Karpas-422 (cell line): ENCODE data around the gene DEFB113. TPM values are rescaled to one million over a fixed set of nuclear protein-coding genes. Genes with fewer than 3 reads are reported as not detected.

ENCODE experiments used
- total RNA-seq: library from RNA; depleted of rRNA; stranded (reverse); fragments of >200 nt; shearing (Covaris generic); gene quantifications from 2 replicates; pipeline ENCODE4 v1.2.3, GENCODE V29; 2014; ENCODE audit warnings: low replicate concordance; rRNA removed

Gene DEFB113
- total RNA-seq, 1 experiment from 2014 or later = not detected

Other genes starting within 250 kb of the DEFB113 start
- not detected in 2 replicates for gene CRISP3, start 225.2 kb downstream of the DEFB113 start, total RNA-seq
- gene PGK2, start 182.3 kb downstream of the DEFB113 start, total RNA-seq = not detected in 2 replicates
- not detected in 2 replicates for gene CRISP1, start 103.1 kb downstream of the DEFB113 start, total RNA-seq
- gene DEFB114, start 5.5 kb downstream of the DEFB113 start, total RNA-seq = not detected in 2 replicates
- not detected in 2 replicates for gene DEFB110, start 52.4 kb upstream of the DEFB113 start, total RNA-seq
- gene DEFB112, start 80.3 kb upstream of the DEFB113 start, total RNA-seq = not detected in 2 replicates